ENCODE data around the gene UCHL3.

- TF ChIP-seq CTCF (conservative IDR thresholded peaks at IDR 0.05; ENCODE audit: low read depth, low read length) = no peak
- TF ChIP-seq RFX5 (IDR thresholded peaks at IDR 0.05; ENCODE audit: low read depth, low read length) = no peak
- no peak for TF ChIP-seq CEBPB (IDR thresholded peaks at IDR 0.05; ENCODE audit: low read depth, low read length)
- no peak for TF ChIP-seq NFE2L2 (IDR thresholded peaks at IDR 0.05; ENCODE audit: low read depth, low read length)
- TF ChIP-seq MXI1 (IDR thresholded peaks at IDR 0.05; ENCODE audit: borderline replicate concordance, low read depth, low read length) = no peak
- no peak for TF ChIP-seq POLR2A (IDR thresholded peaks at IDR 0.05; ENCODE audit: low read depth, low read length)
Observed at GRCh38 chr13:75633285-75633684, 83.7 kb downstream of the UCHL3 start.
